Activated T-helper 1 cell treated with Interleukin-2 at 50 U/mL for 16 hours (primary cell): Measurements from ENCODE around the gene GRPR.
"Not testable (repeated sequence)": the region's sequence is repeated elsewhere in the genome, so short reads cannot be mapped to it uniquely, and the experiment has no call there.

ENCODE experiments used
- DNase-seq: peaks from one replicate; pipeline ENCODE4 v3.0.0-alpha.2; 2020; ENCODE audit warnings: low read depth

GRPR gene

DNA sequence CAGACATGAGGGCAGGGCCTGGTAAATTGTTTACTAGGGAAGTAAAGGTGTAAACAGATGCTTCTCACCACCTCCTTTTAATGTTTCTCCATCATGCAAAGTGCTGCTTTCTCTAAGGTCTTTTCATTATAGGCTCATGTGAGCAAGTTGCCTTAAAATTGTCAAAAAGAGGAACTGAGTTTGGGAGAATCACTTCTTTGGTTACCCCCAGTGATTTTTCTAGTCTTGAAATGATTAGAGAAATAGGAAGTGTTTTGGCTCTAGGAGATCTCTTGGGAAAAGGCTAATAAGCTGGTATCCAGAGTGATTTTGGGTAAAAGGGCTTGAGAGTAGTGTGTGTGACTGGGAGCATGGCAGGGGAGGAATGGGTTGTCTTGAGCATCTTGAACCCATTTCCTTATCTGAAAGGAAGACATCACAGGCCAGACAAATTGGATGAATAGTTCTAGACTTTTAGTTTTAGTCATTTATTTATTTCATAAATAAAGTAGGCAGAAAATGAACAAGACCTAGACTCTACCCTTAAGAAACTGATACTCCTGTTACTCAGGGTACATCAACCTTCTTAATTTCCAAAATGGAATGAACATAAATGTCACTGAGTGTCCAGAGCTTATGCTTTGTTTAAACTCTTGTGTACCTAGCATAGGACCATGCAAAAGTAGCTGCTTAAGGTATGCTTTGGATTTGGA is 14.2 kb downstream of the GRPR start:
- no peak for DNase-seq

DNA sequence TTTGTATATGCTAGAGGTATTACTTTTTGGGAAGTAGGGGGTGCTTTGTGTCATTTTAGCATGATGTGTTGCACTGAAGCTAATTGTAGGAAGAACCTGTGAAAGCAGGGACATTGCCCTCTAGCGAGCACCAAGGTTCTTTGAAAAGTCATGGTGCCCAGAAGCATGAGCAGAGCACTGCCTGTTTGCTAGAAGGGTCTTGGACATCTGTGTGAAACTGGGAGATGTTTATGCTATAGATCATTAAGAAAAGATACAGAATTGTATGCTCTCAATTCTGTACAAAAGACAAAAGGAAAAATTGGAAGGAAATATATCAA is 14.7 kb downstream of the GRPR start:
- DNase-seq = no peak

DNA sequence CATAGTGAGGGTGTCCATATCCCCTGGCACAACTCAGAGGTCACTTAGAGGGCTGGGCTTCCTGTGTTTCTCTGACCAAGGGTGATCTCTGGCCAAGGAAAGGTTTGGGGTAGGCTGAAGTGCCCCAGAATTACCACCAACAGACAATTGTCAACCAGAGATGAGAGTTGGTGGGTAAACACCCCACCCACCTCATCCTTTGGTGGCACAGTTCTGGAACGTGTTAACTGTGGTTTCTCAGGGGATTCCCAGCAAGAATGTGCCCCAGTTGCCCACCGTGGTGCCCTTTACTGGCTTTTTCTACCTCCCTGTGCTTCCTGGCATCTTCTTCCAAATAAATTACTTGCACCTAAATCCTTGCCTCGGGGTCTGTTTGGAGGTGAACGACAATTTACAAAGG is 17.1 kb downstream of the GRPR start:
- no peak for DNase-seq

DNA sequence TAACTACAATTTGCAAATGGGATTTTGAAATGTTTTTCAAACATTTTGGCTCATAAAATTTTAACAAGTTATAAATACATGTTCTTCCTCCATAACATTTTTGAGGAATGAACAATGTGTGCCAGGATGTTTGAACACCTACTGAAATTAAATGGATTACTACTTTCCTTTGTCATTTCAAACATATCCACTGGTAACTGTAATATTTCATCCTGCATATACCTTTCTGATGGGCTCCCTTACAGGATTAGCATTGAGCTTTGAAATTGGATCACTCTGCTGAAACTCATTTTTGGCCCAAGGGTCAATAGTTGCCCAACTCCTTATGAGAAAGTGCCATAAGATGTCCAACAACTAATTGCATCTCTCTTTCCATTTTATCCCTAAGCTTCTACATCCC is 17.6 kb downstream of the GRPR start:
- no peak for DNase-seq

DNA sequence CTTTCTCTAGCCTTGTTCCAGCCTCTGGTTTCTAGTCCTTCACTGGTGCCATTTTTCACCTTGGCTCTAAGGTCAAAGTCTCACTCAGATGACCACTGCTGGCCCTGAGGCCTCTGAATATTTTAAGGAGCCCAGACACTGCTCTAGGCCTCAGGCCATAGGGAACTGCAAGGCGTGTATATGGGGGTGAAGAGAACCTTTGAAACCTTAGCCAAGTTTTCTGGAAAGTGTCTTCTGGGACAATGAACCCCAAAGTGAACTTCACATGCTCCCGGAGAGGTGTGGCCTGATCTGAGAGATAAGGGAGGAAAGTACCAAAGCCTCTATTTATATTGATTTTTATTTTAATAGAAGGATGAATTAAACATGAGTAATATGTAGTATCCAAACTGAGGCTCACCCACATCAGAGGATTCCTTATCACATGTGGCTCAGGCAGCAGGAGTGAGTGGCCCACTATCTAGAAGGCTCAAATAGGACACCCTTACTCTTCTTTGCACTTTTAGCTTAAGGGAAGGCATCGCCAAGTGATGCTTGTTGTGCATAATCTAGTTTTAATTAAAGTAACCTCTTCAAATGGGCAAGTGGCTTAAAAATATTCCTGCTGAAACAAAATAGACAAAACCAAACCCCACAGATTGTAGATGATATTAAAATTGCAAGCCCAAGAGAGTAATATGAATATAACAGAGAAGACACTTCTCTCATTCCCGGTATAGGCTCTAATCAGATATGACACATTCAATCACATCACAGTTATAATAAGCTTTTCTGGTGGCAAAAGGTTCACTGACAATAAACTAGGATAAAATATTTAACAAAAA is 18.3 kb downstream of the GRPR start:
- DNase-seq = no peak

DNA sequence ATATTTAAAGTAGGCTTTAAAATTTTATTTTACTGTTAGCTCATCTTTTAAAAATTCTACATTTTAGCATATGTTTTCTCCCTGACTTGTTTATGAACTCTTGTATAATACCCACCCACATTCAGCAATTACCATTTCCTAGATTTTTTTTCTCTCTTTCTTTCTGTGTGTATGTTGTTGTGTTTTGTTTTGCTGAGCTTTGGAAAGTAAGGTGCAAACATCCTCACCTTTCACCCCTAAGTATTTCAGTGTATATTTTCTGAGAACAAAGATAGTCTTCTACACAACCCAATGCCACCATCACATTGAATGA is 18.8 kb downstream of the GRPR start:
- no peak for DNase-seq

DNA sequence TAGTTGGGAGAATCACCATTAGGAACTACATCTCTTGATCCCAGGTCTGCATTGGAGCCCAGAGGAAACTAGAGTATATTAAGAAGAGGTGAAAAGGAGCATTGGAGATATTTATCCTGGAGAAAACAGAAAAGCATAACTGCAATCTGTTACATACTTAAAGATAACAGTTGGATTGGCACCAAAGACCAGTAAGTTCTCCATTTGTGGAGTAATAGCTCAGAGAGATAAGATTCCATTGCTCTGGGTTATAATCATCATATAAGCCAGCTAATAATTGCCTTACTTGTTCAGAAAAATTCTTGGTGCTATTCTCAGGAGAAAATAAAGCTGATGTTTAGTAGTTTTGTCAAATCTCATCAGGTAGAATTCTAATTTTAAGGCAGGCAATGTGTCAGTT is 20.6 kb downstream of the GRPR start:
- no peak for DNase-seq

DNA sequence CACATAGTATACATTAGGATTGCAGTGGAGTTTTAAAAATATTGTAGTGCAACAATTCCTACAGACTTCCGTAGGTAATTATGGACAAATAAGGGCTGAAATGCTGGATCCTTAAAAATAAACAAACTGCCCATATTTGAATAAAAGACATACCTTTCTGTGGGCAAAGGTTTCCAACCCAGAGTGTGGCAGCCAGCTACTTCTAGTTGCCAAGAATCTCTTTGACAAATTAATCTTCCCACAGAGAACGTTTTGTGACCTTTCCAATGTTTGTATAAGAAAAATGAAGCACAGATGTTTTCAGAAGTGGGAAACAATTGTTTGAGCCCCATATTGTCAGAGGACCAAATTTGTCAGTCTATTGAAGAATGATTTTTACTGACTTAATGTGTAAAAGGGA is 21.1 kb downstream of the GRPR start:
- DNase-seq = no peak

DNA sequence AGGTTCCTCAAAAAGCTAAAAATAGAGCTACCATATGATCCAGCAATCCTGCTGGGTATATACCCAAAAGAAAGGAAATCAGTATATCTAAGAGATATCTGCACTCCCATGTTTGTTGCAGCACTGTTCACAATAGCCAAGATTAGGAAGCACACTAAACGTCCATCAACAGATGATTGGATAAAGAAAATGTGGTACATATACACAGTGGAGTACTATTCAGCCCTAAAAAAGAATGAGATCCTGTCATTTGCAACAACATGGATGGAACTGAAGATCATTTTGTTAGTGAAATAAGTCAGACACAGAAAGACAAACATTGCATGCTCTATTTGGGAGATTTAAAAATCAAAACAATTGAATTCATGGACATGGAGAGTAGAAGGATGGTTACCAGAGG is 21.7 kb downstream of the GRPR start:
- DNase-seq = not testable (repeated sequence)

DNA sequence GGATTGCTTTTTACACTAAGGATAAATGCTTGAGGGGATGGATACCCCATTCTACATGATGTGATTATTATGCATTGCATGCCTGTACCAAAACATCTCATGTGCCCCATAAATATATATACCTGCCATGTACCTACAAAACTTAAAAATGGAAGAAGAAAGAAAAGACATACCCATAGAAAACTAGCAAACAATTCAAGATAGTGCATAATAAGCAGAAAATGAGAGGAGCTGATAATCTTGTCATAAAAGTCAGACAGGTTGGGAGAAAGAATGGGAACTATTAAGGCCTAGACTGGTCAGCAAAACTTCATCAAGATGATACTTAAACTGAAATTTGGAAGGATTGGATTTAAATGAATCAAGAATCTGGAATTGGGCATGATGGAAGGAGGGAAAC is 22.3 kb downstream of the GRPR start:
- DNase-seq = no peak

DNA sequence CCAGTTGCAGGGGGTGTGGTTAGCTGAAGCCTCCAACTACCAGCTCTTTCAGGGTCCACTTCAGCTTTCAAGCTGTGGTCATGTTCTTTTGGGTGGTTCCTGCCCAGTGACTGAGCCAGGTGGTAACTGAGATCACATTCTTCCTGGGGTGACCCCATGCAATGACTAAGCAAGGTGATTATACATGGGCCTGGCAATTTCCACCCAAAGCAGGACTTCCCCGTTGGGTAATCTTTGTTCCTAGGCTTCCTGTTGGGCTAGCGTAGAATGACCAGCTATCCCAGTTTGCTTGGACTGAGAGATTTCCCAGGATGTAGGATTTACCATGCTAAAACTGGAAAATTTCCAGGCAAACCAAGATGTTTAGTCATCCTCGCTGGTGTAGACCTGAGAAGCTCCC is 25.5 kb downstream of the GRPR start:
- no peak for DNase-seq

DNA sequence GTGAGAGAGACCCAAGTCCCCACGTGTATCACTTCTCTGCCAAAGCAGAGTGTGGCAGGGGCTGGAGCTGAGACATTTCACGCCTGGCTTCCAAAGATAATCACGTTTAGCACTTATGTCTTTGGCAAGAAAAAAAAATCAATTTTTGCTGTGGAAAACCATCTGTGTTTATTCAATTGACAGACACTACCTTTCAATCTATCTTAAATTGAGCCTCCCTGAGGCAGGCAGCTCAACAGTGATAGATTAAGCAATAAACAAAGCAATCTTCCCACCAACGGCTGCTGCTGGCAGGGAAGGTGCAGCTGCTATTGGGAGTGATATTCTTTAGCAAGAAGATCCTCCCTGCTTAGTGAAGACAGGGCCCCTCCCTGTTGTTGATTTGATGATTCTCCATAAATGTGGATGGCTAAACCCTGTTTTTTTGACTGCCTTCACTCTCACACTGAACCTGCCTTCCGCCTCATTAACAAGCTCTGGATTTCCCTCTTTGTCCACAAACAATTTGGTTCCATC is 32.3 kb downstream of the GRPR start:
- no peak for DNase-seq

DNA sequence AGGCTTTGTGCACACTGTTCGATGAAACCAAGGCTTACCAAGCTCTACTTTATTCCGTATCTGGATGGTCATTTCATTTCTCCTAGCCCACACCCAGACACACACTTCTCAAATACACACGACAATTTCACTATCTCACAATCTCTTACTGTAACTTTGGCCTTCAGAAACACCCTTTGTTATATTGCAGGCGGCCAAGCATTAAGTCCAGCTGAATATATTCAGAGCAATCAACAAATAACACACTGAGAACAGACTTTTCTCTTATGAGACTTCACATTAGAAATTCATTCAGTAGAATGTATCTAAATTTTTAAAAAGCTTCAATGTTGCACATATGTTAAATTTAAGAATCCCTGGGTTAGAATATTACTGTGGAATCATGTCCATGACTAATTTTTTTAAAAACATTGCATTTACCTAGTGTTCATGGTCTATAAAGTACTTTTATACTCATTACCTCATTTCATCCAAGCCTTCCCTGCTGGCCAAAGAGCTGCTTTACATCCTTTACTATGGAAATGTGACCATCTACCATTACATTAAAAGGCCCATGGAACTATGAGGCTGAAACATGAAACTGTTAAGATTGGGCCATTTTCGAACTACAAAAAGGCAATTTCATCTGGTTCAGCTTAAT is 33.4 kb downstream of the GRPR start:
- DNase-seq = no peak

DNA sequence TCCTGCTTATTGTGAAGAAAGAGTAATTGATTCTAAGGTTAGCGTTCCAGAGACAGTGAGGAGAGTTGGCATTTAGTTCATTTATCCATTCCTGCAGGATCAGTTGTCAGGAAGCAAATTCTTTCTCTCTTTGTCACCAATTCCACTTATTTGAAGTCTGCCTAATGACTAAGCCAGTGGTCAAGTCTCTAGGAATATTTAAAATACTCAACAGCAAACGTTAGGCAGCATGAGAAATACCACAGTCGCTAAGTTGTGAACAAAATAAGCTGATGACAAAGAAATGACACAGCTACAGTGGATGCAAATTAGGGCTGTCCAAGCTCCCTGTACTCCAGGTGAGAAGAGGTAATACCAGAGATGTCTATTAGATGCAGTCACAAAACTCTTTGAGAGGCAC is 37.4 kb downstream of the GRPR start:
- DNase-seq = no peak

DNA sequence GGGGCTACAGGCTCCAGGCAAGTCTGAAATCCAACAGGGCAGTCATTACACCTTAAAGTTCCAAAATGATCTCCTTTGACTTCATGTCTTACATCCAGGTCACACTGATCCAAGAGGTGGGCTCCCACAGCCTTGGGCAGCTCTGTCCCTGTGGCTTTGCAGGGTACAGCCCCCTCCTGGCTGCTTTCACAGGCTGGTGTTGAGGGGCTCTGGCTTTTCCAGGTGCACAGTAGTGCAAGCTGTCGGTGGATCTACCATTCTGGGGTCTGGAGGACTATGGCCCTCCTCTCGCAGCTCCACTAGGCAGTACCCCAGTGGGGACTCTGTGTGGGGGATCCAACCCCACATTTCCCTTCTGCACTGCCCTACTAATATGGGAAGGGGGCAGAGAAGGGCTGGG is 37.8 kb downstream of the GRPR start:
- not testable (repeated sequence) for DNase-seq

DNA sequence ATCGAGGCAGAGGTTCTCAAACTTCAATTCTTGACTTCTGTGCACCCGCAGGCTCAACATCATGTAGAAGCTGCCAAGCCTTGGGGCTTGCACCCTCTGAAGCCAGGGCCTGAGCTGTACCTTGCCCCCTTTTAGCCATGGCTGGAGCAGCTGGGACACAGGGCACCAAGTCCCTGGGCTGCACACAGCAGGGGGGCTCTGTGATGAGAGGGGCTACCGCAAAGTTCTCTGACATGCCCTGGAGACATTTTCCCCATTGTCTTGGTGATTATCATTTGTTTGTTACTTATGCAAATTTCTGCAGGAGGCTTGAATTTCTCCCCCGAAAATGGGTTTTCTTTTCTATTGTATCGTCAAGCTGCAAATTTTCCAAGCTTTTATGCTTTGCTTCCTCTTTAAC is 39.0 kb downstream of the GRPR start:
- DNase-seq = no peak

DNA sequence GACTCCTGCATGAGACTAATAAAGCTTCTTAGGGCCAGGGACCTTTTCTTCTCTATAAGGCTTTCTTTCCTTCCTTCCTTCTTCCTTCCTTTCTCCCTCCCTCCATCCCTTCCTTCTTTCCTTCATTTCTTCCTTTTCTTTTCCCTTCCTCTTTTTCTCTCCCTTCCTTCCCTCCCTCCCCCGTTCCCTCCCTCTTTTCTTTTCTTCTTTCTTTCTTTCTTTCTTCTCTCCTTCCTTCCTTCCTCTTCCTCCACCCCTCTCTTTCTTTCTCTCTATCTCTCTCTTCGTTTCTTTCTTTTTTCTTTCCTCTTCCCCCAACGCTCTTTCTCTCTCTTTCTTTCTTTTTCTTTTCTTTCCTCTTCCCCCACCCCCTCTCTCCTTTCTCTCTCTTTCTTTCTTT is 41.4 kb downstream of the GRPR start:
- DNase-seq = no peak

DNA sequence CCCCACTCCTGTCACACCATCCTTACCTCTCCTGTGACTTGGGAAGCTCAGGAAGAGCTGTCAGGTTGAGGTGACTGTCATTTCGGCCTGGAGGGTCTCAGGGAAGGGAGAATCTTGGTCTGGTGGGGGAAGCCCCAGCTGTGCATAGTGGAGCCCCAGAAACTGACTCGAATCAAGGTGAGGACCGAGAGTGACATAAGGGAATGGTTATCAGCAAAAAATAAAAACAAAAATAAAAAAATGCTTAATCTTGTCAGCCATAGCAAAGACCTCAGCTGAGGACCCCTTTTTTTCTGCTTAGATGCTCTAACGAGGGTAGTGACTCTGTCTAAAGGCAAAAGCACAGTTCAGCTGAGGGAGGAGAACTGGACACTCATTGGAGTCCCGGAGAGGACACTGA is 43.8 kb downstream of the GRPR start, which contains the start of gene MAGEB17:
TSS of gene MAGEB17 (plus strand) at position 301 of the 400 bp plus-strand sequence. CDS start 2,902 bp downstream, outside the sequence.
- no peak for DNase-seq

DNA sequence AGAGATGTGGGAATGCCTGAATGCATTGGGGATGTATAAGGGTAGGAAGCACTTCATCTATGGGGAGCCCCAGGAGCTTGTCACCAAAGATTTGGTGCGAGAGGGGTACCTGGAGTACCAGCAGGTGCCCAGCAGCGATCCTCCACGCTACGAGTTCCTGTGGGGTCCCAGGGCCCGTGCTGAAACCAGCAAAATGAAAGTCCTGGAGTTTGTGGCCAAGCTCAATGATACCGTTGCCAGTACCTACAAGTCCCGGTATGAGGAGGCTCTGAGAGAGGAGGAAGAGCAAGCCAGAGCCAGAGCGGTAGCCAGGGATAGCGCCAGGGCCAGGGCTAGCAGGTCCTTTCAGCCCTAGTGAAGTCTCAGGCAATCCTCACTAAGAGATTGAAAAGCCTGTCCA is 47.7 kb downstream of the GRPR start:
- DNase-seq = no peak

DNA sequence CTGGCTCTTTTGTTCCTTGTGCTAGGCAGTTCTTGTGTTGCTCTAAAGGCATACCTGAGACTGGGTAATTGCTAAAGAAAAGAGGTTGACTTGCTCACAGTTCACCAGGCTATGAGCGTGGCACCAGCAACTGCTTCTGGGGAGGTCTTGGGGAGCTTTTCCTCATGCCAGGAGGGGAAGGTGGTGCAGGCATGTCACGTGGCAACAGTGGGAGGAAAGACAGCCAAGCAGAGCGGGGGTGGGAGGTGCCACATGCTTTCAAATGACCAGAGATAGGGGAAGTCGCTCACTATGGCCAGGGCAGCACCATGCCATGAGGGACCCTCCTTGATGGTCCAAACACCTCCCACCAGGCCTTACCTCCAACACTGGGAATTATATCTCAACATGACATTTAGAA is 48.6 kb downstream of the GRPR start:
- no peak for DNase-seq

DNA sequence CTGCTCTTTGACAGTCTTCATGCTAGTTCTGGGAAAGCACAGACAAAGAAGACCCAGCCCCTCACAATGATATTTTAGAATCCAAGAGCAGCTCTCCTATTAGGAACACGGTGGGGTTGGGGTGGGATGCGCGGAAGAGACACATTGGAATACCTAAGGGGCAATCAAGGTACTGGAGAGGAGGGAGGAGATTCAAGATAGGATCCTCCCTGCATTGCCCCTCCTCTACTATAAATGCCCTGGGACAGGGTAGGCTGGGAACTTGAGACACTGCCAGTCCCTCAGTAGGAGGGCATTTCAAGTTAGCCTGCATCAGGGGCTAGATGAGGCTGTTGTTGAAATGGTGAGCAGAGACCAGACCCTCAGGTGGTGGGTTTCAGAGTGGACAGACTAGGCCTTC is 49.0 kb downstream of the GRPR start:
- no peak for DNase-seq

DNA sequence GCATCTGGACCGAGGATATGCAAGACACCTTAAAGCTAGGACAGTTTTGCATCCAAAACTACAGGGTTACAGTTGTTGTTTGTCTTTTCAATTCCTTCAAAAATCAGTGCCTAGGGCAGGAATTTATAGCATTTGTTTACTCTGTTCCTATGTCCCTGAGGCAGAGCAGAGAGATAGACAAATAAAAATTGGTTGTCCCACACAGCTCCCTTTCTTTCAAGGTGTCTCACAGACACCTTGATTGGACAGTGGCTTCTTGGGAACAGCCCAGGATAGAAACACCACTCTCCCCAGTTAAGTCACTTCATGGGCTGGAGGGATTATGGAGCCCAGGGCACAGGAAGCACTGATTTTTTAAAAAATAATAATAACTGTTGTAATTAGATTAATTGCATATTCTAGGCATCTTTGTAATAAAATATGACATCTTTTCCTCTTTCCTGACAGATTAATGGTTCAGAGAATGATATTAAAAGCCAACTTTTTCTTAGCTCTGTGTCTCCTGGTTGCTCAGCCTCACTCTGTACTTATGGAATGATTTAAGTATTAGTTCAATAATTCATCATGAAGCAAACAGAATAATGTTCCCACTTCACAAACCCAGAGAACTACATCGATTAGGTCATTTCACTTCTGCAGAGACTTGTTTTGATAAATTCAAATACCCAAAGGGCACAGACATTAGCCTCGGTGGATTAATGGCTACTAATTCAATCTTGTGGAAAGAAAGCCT is 52.1 kb downstream of the GRPR start:
- DNase-seq = no peak

DNA sequence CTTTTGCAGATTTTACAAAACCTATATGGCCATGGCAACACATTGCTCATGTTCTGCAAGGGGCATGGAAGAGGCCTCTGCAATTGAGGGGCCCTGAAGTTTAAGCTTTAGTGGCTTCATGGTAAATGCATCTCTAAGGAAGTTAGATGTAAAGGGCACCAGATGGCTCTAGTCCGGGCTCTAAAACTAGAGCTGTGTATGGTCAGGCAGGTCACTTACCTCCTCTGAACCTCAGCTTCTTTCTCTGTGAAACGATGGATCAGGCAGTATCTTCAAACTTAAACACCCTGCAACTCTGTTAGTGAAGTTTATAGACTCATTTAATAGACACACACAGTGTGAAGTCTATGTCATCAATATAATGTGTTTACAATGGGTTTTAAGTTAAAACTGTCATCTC is 53.9 kb downstream of the GRPR start:
- DNase-seq = no peak
